MM.1S (cell line): ENCODE results near the gene ADCY9.

Experiments
- CTCF ChIP-seq: fragments of 300-600 bp; sonication (generic); IDR thresholded peaks from 2 replicates; pipeline ENCODE4 v1.5.1; 2016; ENCODE audit warnings: antibody characterized with exemption, low read length, mixed read lengths
- EZH2 ChIP-seq: fragments of 300-600 bp; sonication (generic); optimal IDR thresholded peaks from 2 replicates; pipeline ENCODE3; 2017; ENCODE audit warnings: low read depth, mild to moderate bottlenecking, antibody characterized with exemption, low read length, mixed read lengths
- EZH2phosphoT487 ChIP-seq: fragments of 300-600 bp; sonication (generic); IDR thresholded peaks from 2 replicates; pipeline ENCODE4 v1.6.1; 2018; ENCODE audit warnings: antibody characterized with exemption, low read length

GRCh38 chr16:4075534-4075933 lies 40.7 kb downstream of the ADCY9 start:
- TF ChIP-seq CTCF (no peak), EZH2phosphoT487 (no peak), EZH2 (no peak)
